Putamen (tissue), 1 donor: Measurements from ENCODE around the gene RGSL1.

Experiments used
- DNase-seq: peaks from one replicate; pipeline ENCODE4 v3.0.0-alpha.2; 2016; ENCODE audit warnings: low spot score

RGSL1 gene

GRCh38 chr1:182450087-182450486, at the start of gene RGSL1:
Gene RGSL1, plus strand, starts transcription at chr1:182450146. Its CDS starts 20 bp downstream, at chr1:182450166.
- no peak for DNase-seq

GRCh38 chr1:182400567-182400966, 49.4 kb upstream of the RGSL1 start, which contains the start of gene TEDDM1:
Gene TEDDM1, minus strand, starts transcription at chr1:182400667. Its CDS starts 182 bp downstream, at chr1:182400485.
- DNase-seq = no peak

GRCh38 chr1:182404781-182405180, 45.2 kb upstream of the RGSL1 start:
- DNase-seq = no peak

DNA sequence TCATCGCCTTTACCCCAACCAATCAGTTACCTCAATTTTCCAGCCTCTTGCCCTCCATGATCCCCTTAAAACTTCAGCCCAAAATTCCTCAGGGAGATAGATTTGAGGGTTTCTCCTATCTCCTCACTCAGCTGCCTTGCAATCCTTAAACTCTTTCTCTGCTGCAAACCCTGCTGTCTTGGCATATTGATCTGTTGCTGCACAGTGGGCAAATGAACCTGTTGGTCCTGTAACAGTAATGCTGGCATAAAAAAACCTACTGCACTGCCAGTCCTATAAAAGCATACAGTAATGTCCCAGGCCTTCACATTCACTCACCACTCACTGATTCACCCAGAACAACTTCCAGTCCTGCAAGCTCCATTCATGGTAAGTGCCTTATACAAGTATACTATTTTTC, 44.4 kb upstream of the RGSL1 start:
- no peak for DNase-seq

GRCh38 chr1:182406012-182406411, 43.9 kb upstream of the RGSL1 start:
- DNase-seq = no peak

DNA sequence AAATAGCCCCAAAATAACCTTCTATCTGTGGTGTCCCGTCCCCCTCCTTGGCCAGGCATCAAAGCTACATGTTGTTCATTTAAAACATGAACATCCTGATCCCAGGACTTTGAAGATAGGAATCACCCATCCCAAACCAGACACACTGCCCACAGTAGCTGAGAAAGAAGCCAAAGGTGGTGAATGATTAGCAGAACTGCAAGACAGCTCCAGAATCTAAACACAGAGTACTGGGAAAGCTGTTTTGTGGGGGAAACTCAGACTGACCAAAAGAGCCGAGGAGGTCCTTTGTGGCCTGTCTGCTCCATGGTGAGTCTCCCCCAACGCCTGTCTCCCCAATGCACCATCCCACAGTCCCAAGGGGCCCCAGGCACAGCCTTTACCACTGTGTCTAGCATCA, 42.2 kb upstream of the RGSL1 start:
- DNase-seq = no peak

DNA sequence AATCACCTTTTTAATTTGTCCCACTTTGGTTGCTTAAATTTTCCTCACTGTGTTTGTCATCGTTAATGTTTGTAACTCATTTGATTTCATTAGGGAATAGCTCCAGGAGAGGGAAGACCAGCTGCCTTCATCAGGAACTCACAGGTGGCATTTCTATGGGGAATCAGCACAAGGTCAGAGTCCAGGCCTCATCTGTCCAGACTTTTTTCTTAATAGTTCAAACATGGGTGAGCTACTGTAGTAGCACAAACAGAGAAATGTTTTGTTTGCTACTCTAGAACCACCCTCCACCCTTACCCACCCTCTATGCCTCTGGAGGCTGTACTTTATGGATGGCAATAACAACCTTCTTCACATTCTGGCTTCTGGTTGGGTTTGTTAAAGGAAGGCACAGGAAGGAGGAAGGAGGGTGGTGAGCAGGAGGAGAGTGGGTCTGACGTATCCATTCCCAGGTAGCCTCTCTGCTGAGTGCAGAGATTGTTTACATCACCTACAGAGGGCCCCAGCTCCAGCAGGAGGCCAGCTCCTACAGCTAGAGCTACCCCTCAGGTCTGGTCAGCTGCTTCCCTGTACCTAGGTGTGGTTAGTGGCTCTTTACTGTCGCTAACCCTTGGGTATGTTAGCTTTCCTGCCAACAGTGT, 41.4 kb upstream of the RGSL1 start:
- no peak for DNase-seq

GRCh38 chr1:182410138-182410537, 39.8 kb upstream of the RGSL1 start:
- no peak for DNase-seq

DNA sequence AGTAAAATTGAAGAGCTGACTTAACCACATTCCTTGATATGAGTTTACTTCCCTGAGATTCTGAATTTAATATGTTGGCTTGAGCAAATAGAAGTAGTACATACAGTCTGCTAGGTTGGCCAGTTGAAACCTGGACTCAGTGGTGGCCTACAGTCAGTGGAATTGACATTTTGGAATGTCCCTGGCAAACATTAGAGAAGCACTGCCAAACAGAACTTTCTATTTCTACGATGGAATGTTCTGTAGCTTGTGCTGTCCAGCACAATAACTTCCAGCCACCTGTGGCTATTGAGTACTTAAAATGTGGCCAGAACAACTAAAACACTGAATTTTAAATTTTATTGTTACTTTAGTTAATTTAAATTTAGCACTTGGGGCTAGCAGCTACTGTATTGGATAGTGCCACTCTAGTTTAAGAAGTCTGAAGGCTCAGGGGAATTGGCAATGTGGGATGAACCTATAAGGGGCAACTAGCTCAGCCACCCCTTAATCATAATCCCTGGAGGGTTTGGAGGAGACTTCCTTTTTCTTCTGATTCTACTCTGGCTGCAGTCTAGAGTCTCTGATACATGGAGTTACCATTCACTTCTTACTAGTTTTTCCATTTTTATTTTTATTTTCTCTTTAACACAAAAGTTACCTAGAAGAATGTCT, 39.2 kb upstream of the RGSL1 start:
- no peak for DNase-seq

DNA sequence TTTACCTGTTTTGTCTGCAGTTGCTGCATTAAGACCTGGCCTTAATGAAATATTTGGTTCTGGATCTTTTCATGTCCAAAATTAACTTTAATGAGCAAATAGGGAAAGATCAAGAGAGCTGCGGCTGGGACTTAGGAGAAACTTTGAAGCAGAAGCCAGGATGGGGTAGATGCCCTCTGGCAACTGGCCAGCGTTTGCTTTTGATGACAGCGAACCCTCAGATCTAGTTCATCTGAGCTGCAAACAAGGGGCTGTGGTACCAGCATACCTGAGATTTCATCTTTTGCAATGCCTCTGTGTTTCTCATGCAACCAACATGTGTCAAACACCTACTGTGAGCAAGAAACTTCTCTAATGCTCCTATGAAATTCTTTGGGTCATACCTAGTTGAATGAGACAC, 36.5 kb upstream of the RGSL1 start:
- DNase-seq = no peak

DNA sequence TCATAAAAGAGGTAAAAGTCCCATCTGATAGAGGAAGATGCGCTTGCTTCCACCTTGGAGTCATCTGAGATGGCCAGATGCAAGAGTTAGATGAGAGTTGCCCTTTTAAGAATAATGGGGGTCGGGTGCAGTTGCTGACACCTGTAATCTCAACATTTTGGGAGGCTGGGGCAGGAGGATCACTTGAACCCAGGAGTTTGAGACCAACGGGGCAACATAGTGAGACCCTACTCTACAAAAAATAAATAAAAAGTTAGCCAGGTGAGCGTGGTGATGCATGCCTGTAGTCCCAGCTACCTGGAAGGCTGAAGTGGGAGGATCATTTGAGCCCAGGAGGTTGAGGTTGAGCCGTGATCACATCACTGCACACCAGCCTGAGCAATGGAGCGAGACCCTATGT, 36.0 kb upstream of the RGSL1 start:
- DNase-seq = no peak

DNA sequence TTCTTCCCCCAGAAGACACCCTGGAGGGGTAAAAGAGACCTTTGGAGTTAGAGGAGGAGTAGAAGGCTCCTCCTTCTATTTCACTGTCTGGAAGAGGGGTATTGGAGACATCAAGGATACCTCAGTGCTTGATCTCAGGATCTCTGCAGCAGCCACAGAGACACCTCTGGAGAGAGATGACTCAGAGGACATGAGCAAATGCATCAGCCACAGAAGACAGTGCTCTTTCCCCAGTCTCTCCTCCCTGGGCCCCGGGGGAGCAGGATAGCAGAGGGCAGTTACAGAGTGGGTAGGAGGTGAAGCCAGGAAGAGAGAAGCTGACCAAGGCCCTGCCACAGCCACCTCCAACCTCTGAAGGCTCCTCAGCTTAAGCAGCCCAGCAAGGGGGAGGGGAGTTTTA, 34.2 kb upstream of the RGSL1 start:
- no peak for DNase-seq

GRCh38 chr1:182426442-182427430, 23.2 kb upstream of the RGSL1 start:
- DNase-seq = no peak

DNA sequence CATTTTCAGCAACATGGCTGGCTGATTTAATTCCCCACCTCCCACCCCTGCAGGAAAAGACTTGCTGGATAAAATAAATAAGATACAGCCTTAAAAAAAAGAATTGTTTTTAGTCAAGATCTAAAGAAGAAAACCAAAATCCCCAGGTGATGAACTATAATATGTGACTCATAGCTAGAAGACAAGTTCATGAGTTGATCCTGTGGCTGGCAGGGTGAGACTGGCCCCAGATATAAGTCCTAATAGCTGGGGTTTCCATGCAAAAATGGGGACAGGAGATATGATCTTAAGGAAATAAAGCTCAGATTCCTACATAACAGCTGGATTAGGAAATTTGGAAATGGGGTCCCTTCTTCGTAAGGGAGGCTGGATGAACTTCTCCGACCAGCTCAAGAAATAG, 21.9 kb upstream of the RGSL1 start:
- no peak for DNase-seq

- no peak for DNase-seq
Measured at GRCh38 chr1:182430263-182431068, 19.5 kb upstream of the RGSL1 start.

GRCh38 chr1:182431278-182431677, 18.7 kb upstream of the RGSL1 start:
- no peak for DNase-seq

- DNase-seq = no peak
Measured at GRCh38 chr1:182433580-182433979, 16.4 kb upstream of the RGSL1 start.

DNA sequence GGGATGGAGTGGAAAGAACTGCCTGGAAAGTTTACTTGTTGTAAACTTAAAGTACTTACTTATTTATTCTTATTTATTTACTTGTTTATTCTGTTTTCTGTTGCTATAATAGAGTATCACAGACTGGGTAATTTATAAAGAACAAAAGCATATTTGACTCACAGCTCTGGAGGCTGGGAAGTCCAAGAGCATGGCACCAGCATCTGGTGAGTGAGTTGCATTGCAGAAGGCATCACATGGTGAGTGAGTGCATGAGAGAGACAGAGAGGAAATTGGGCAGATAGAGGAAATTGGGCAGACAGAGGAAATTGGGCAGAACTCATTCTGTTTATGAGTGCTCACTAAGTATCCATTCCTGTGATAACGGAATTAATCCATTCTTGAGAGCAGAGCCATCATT, 11.6 kb upstream of the RGSL1 start:
- no peak for DNase-seq

DNA sequence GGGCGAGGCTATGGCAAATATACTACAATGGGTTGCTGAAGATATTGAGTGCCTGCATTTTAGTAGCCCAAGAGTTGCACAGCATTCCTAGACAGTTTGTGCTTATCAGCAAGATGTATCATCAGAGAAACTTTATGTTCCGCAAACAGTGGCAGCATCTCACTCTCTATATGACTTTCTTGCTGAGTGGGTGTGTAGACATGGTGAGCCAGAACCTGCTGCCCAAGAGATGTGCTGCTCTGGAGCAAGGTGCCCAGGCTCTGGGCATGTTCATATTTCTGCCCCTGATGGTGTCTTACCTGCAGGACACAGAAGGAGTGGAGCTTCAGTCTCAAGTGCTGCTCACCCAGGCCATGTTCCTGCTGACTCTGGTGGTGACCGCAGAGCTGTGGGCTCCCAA, 8.2 kb upstream of the RGSL1 start:
- DNase-seq = no peak

DNA sequence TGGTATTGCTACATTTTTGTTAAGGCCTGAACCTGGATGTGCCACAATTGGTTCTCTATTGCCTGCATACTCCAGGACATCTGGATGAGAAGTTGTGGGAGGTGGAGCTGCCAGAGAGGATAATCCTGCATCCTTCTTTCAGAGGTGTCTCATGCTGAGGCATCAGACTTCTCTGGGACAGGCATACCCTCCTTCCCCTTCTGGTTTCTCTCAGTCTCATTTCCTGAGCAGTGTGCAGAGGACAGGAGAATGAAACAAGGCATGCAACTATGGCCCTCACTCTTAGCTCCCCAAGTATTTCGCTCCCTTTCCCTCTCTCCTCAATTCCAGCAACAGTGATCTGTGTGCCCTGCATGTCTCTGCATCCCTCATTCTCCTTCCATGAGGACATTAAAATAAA, 7.6 kb upstream of the RGSL1 start:
- DNase-seq = no peak

GRCh38 chr1:182444497-182444896, 5.4 kb upstream of the RGSL1 start:
- DNase-seq = no peak
